Astrocyte (in vitro differentiated cells and primary cell): ENCODE data around the gene GRIN3A.
A peak's percentile ranks its signal among the peaks of the same experiment; 100 is the strongest.

Experiments
- EZH2 ChIP-seq: IDR thresholded peaks from 2 replicates; pipeline ENCODE4 v1.6.1; 2012; ENCODE audit warnings: mild to moderate bottlenecking, low read length, inconsistent platforms; ENCODE audit not compliant: insufficient read depth
- TF ChIP-seq, protein P1 (sequence below): IDR thresholded peaks from 2 replicates; pipeline ENCODE4 v1.5.1; 2011; ENCODE audit warnings: low read depth, mild to moderate bottlenecking, inconsistent platforms, low read length, moderate library complexity; ENCODE audit not compliant: insufficient read depth

DNA sequence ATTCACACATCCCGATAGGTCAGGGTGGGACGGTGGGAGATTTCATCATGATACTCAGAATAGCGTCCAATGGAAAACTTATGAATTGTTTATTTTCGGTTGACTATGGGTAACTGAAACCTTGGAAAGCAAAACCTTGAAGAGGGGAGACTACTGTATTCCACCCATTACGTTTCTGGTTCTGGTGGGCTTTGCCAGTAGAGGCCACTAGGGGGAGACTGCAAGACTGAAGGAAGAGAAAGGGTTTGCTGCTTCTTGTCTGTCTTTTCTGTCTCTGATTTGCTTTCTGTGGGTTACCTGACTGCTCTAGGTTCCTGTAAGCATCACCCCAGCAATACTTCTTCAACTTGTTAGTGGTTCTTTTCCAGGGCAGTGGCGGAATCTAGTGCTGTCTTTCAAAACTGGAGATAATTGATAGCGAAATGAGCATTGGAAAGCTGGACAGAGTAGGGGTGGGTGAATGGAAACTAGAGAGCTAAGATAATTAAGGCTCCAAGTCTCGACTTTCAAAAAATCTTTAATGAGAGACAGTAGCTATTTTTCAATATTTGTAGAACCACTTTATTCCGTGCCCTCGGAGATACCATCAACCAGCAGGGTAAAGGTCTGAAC is 27.0 kb downstream of the GRIN3A start:
- TF ChIP-seq, protein P1, sequence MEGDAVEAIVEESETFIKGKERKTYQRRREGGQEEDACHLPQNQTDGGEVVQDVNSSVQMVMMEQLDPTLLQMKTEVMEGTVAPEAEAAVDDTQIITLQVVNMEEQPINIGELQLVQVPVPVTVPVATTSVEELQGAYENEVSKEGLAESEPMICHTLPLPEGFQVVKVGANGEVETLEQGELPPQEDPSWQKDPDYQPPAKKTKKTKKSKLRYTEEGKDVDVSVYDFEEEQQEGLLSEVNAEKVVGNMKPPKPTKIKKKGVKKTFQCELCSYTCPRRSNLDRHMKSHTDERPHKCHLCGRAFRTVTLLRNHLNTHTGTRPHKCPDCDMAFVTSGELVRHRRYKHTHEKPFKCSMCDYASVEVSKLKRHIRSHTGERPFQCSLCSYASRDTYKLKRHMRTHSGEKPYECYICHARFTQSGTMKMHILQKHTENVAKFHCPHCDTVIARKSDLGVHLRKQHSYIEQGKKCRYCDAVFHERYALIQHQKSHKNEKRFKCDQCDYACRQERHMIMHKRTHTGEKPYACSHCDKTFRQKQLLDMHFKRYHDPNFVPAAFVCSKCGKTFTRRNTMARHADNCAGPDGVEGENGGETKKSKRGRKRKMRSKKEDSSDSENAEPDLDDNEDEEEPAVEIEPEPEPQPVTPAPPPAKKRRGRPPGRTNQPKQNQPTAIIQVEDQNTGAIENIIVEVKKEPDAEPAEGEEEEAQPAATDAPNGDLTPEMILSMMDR: peak; percentile 32
- no peak for TF ChIP-seq EZH2
